ENCODE data around the gene ISCA1. TPM values are rescaled to one million over a fixed set of nuclear protein-coding genes. Genes with fewer than 3 reads are reported as not detected.

The ISCA1 gene
- total RNA-seq, 1 donor from 2014 or later, result 72.5 TPM

- DNase-seq (no peak), ATAC-seq (ENCODE audit: poor library complexity) (no peak)
- intact Hi-C loops (cut with DNase I), result no loop called here
These were observed 6.3 kb upstream of the ISCA1 start for GRCh38 chr9:86288499-86289198.

DNA sequence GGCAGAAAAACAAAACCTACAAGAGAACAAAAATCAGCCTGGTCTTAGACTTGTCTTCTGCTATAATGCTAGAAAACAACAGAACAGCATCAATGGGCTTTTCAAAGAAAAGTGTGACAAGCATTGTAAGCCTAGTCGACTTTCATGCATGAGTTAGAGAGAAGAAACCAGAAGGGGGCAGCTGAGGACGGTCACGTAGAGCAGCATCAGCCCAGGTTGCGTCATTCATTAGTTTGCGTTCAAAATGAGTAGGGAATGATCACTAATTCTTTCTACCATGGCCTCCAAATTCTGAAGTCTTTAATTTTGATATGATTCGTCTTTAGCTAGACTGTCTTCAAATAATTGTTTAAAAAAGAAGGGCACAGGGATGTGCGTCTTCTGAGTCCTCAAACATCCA, 4.7 kb upstream of the ISCA1 start:
- DNase-seq, result no peak
- ATAC-seq (ENCODE audit: poor library complexity), result no peak
- intact Hi-C loops (cut with DNase I), result no loop called here

DNA sequence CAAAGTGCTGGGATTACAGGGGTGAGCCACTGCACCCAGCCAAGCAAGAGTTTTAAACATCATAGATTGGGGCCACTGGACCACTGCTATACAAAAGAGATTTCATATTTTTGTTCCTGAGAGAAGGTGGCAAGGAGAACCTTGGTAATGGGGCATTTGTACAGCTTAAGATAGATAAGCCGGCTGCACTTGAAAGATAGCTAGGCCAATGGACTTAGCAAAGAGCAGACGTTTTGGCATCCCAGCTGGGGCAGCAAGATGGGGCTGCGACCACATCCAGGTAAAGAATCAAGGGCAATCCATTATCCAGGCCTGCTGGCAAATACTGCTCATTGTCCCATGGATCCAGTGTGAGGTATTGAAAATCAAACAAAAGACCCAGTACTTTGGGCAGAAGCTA, 3.9 kb upstream of the ISCA1 start:
- ATAC-seq (ENCODE audit: poor library complexity) (no peak), DNase-seq (no peak)
- intact Hi-C loops (cut with DNase I), result no loop called here

DNA sequence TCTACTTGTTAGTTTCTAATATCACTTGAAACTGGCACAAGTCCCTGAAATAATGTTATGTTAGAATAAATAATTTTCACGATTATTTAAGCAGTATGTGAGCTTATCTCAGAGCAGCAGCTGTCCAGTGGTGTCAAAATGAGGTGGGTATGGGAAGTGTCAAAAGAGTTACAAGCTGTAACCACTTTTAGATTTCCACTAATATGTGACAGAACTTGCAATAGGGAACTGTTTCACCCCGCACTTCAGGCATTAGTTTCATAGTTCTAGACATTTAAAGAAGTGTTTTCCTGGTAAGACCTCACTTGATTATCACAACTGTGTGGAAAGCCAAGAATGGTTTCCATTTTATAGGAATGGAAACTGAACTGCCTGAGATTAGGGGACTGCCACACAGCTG, 2.9 kb upstream of the ISCA1 start:
- no peak for DNase-seq
- intact Hi-C loops (cut with DNase I), result no loop called here
- ATAC-seq (ENCODE audit: poor library complexity), result no peak

DNA sequence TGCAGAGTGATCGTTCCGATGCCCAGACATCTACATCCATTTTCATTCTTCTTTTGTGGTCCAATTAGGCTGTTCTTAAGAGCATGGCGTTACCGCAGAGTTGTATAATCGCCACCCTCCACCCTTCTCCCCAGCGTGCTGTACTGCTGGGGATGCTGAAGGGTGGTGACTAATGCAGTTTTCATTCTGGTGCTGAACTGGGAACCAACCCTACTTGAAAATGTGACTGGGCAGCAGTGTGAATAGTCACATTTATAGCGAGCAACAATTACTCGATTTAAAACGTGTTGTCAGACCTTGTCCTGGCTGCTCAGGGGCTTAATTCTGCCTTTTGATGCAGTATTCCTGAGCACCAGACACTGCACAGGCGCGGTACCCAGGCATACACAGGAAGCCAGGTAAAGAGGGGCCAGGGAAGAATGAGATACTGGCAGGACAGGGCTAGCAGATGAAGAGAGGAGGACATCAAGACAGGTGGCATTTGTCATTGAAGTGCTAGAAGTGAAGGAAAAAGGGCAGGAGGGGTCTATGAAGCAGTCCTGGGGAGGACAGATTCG, 719 bp upstream of the ISCA1 start:
- peak; percentile 6 for ATAC-seq (ENCODE audit: poor library complexity)
- intact Hi-C loops (cut with DNase I), result no loop called here
- DNase-seq, result no peak

- peak; percentile 17 for ATAC-seq (ENCODE audit: poor library complexity)
- intact Hi-C loops (cut with DNase I), result no loop called here
These were observed 703 bp downstream of the ISCA1 start for GRCh38 chr9:86281593-86282076.

GRCh38 chr9:86280580-86280979, 1.8 kb downstream of the ISCA1 start:
- DNase-seq, result no peak

More at GRCh38 chr9:86281593-86282076, 703 bp downstream of the ISCA1 start:
- no peak for DNase-seq

GRCh38 chr9:86279839-86280238, 2.5 kb downstream of the ISCA1 start:
- no peak for ATAC-seq (ENCODE audit: poor library complexity)
- intact Hi-C loops (cut with DNase I), result no loop called here
- no peak for DNase-seq

More at GRCh38 chr9:86280580-86280979, 1.8 kb downstream of the ISCA1 start:
- intact Hi-C loops (cut with DNase I), result no loop called here
- no peak for ATAC-seq (ENCODE audit: poor library complexity)

- no peak for ATAC-seq (ENCODE audit: poor library complexity)
- DNase-seq, result no peak
- intact Hi-C loops (cut with DNase I), result no loop called here
These were observed 5.3 kb downstream of the ISCA1 start for GRCh38 chr9:86277072-86277471.

GRCh38 chr9:86275962-86276361, 6.4 kb downstream of the ISCA1 start:
- intact Hi-C loops (cut with DNase I), result no loop called here

DNA sequence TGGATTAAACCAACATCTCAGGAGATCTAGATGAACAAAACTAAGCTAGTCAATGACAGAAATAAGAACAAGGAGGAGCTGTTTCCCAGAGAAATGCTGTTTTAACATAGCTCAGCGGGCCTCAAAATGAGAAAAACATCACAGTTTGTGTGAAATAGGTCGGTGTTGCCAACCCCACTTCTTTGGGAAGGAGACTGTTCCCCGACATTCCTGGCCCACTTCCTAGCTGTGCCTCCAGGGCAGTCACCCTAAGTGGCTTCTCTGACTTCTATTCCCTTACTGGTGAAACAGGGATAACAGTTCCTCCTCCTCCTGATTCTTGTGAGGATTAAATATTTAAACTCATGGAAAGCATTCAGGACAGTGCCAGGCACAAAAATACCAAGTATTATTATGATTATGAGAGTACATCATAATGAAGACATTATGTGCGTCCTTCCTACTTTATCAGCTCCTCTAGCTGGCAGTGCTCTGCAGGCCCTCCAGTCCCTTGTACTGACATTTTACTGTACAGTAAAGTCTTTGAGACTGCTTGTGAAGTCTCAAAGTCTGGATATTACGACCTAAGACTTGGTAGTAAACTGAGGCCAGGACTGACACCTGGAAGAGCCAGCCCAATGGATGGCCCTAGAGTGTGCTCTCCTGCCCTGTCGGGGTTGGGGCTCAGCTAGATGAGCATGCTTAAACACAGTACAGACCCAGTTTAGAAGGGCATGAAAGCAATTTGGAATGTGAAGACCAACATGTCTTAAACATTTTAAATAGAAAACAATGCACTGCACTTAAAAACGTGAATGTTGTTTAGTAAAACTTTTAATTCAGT, 7.3 kb downstream of the ISCA1 start:
- ATAC-seq (ENCODE audit: poor library complexity) (no peak), DNase-seq (no peak)
- intact Hi-C loops (cut with DNase I), result no loop called here

More at GRCh38 chr9:86275962-86276361, 6.4 kb downstream of the ISCA1 start:
- DNase-seq, result no peak
- ATAC-seq (ENCODE audit: poor library complexity), result no peak

- no peak for DNase-seq
- no peak for ATAC-seq (ENCODE audit: poor library complexity)
- intact Hi-C loops (cut with DNase I), result no loop called here
These were observed 10.1 kb downstream of the ISCA1 start for GRCh38 chr9:86272221-86272620.

DNA sequence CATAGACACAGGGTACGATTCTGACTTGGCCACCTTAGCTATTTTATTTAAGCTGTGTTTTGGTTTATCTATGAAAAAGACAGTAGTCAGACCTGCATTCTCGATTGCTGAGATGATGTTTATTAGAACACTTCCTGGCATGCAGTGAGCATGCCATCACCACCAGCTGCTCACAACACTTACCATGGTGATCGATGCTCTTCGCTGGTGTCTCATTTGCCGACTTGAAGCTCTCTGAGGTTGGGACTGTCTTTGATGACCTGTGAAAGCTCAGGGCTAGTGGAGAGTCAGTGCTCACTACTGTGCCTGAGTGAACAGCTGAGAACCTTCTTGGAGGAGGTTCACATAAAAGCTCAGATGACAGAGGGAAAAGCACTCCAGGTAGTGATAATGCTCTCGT, 18.5 kb downstream of the ISCA1 start:
- DNase-seq (no peak), ATAC-seq (ENCODE audit: poor library complexity) (no peak)
- intact Hi-C loops (cut with DNase I), result no loop called here

DNA sequence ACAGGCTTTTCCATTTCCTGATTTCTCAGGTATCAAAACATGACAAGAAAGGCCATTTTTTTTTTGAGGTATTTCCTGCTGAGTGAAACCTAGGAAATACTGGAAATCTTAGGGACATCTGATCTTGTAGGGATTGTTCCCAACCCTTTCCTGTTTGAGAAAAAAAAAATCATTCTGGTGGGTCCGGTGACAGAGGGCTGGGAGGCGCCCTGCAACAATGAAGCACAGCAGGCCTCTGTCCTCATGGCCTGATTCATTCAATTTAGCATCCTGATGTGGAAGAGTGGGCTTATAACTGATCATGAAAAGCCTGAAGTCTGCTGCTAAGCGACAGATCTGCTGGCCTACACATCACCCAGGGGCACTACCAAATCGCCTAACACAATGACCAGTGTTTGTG, 19.8 kb downstream of the ISCA1 start:
- no peak for DNase-seq
- intact Hi-C loops (cut with DNase I), result no loop called here
- ATAC-seq (ENCODE audit: poor library complexity), result no peak

- DNase-seq (no peak), ATAC-seq (ENCODE audit: poor library complexity) (no peak)
- intact Hi-C loops (cut with DNase I), result no loop called here
These were observed 22.8 kb downstream of the ISCA1 start, which contains the start of gene C9orf153 for GRCh38 chr9:86259557-86259956. C9orf153 (minus strand) TSS chr9:86259657; CDS start chr9:86229603, 30,054 bp downstream.

DNA sequence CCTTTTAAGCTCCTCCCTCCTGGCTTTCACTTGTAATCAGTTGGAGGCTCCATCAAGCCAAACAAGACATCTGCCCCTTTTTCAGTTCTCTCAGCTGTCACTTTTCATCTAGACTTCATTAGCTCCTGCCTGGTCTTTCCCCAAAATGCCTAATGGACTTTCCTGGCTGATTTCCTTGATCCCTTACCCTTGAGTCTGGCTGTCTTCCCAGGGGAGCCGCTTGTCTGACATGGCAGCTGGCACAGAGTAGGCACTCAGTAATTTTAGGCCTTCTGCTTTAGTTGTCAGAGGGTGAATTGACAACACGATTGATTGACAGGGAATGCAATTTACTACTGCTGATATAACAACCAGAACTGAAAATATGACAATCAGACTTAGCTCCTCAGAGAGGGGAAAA, 24.9 kb downstream of the ISCA1 start:
- peak; percentile 78 for ATAC-seq (ENCODE audit: poor library complexity)

GRCh38 chr9:86256653-86257052, 25.7 kb downstream of the ISCA1 start:
- no peak for ATAC-seq (ENCODE audit: poor library complexity)
- intact Hi-C loops (cut with DNase I), result no loop called here
- no peak for DNase-seq

More for the DNA sequence above, 24.9 kb downstream of the ISCA1 start:
- intact Hi-C loops (cut with DNase I), result no loop called here
- DNase-seq, result no peak

DNA sequence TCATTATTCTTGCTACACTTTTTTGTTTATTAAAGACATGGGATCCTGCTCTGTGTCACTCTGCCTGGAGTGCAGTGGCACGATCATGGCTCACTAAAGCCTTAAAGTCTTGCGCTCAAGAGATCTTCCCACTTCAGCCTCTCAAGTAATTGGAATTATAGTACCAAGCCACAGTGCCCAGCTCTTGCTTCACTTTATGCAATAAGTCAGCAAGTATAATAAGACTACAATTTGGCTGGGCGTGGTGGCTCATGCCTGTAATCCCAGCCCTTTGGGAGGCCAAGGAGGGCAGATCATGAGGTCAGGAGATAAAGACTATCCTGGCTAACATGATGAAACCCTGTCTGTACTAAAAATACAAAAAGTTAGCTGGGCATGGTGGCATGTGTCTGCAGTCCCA, 28.8 kb downstream of the ISCA1 start:
- ATAC-seq (ENCODE audit: poor library complexity) (no peak), DNase-seq (no peak)
- intact Hi-C loops (cut with DNase I), result no loop called here

DNA sequence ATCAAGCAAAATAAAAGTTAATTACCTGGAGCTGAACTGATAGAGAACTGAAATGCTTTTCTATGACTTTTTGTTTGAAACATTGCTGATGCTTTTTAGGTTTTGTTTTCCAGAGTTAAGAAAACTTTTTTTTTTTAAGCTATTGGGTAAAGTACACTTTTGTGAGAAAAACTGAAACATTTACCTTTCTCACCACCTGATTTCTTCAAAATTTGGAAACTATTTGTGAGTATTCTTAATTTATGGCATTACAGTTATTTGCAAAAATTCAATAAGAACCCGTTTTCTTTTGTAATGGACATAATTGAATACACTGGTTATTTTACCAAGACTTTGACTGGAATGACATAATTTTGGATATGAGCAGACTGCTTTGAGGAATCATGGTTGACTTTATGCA, 29.5 kb downstream of the ISCA1 start:
- DNase-seq (no peak), ATAC-seq (ENCODE audit: poor library complexity) (no peak)
- intact Hi-C loops (cut with DNase I), result no loop called here

DNA sequence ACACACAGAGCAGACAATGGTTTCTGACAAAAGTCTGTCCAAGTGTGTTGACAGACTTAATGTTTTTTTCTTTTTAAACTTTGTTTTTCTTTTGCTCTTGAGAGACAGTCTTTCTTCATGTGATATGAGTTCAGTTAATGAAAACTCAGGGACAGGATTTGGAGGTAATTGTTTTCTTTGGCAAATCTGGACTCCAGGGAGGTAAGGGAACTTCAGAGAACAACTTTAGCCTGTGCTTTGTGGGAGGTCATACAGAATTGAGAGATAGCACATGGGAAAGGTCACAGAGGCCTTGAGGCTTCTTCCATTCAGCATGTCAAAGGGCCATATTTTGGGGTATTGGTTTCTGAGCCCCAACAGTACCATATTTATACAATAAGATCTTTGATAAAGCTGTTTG, 32.2 kb downstream of the ISCA1 start:
- DNase-seq (no peak), ATAC-seq (ENCODE audit: poor library complexity) (no peak)
- intact Hi-C loops (cut with DNase I), result no loop called here

Measured in Right ventricle myocardium superior (tissue), 1 donor.